HUES6 (cell line): ENCODE results near the gene KRTAP16-1.

Source experiments
- H3K27ac ChIP-seq: 2 replicates; pipeline ENCODE4 v1.7.0; 2013; ENCODE audit warnings: low read depth, mild to moderate bottlenecking, low read length, inconsistent platforms
- H3K27me3 ChIP-seq: 2 replicates; pipeline ENCODE4 v1.6.1; 2013; ENCODE audit warnings: low read length; ENCODE audit not compliant: control insufficient read depth, insufficient read depth
- H3K36me3 ChIP-seq: 2 replicates; pipeline ENCODE4 v1.6.1; 2013; ENCODE audit warnings: low read length; ENCODE audit not compliant: control insufficient read depth, insufficient read depth
- H3K4me1 ChIP-seq: 2 replicates; pipeline ENCODE4 v1.6.1; 2013; ENCODE audit warnings: low read length; ENCODE audit not compliant: control insufficient read depth, insufficient read depth
- H3K4me3 ChIP-seq: 2 replicates; pipeline ENCODE4 v1.5.1; 2013; ENCODE audit warnings: low read depth, low read length
- H3K9ac ChIP-seq: one replicate; pipeline ENCODE4 v1.6.1; 2013; ENCODE audit warnings: mild to moderate bottlenecking, low read length
- H3K9me3 ChIP-seq: 2 replicates; pipeline ENCODE4 v1.6.1; 2013; ENCODE audit warnings: low read depth, low read length; ENCODE audit not compliant: control insufficient read depth, insufficient read depth

The KRTAP16-1 gene

GRCh38 chr17:41318231-41318630 is 9.1 kb upstream of the KRTAP16-1 start:
- Histone ChIP-seq H3K27ac (no peak overlapping the region), H3K4me3 (no peak overlapping the region), H3K9ac (no peak overlapping the region), H3K36me3 (no peaks in the 10 kb centered on the region), H3K9me3 (peaks cover 7% of the 10 kb centered on the region; the same call in 1 of the 2 replicates), H3K27me3 (no peaks in the 10 kb centered on the region), H3K4me1 (no peaks in the 10 kb centered on the region)

GRCh38 chr17:41315814-41316445 is 6.8 kb upstream of the KRTAP16-1 start:
- no peak overlapping the region for H3K27ac ChIP-seq
- no peak overlapping the region for H3K9ac ChIP-seq
- H3K9me3 ChIP-seq, result peaks cover 7% of the 10 kb centered on the region; the same call in 1 of the 2 replicates
- H3K27me3 ChIP-seq, result no peaks in the 10 kb centered on the region
- no peaks in the 10 kb centered on the region for H3K36me3 ChIP-seq
- H3K4me3 ChIP-seq, result no peak overlapping the region
- no peaks in the 10 kb centered on the region for H3K4me1 ChIP-seq

- Histone ChIP-seq H3K4me1 (no peaks in the 10 kb centered on the region), H3K4me3 (no peak within 1 kb of the TSS), H3K9ac (no peak within 1 kb of the TSS), H3K27ac (no peak within 1 kb of the TSS), H3K27me3 (no peaks in the 10 kb centered on the region), H3K36me3 (no peaks in the 10 kb centered on the region), H3K9me3 (peaks cover 4% of the 10 kb centered on the region; the same call in 1 of the 2 replicates)
Measured at GRCh38 chr17:41315204-41315794, 6.2 kb upstream of the KRTAP16-1 start, which contains the start of gene KRTAP17-1. Gene KRTAP17-1, minus strand, starts transcription at chr17:41315710. Its CDS starts 60 bp downstream, at chr17:41315650.

GRCh38 chr17:41311111-41311510 is 2.0 kb upstream of the KRTAP16-1 start:
- Histone ChIP-seq H3K27me3 (peaks cover 3% of the 10 kb centered on the region; the same call in 1 of the 2 replicates), H3K9me3 (no peaks in the 10 kb centered on the region), H3K27ac (no peak overlapping the region), H3K4me1 (no peaks in the 10 kb centered on the region), H3K9ac (no peak overlapping the region), H3K36me3 (no peaks in the 10 kb centered on the region), H3K4me3 (no peak overlapping the region)

GRCh38 chr17:41308251-41308917 is 725 bp downstream of the KRTAP16-1 start:
- Histone ChIP-seq H3K9me3 (no peaks in the 10 kb centered on the region), H3K4me3 (no peak overlapping the region), H3K4me1 (no peaks in the 10 kb centered on the region), H3K27ac (no peak overlapping the region), H3K27me3 (peaks cover 3% of the 10 kb centered on the region; the same call in 1 of the 2 replicates), H3K36me3 (no peaks in the 10 kb centered on the region), H3K9ac (no peak overlapping the region)

- no peaks in the 10 kb centered on the region for H3K36me3 ChIP-seq
- H3K9me3 ChIP-seq, result no peaks in the 10 kb centered on the region
- peaks cover 3% of the 10 kb centered on the region; the same call in 1 of the 2 replicates for H3K27me3 ChIP-seq
- H3K4me3 ChIP-seq, result no peak overlapping the region
- H3K9ac ChIP-seq, result no peak overlapping the region
- no peaks in the 10 kb centered on the region for H3K4me1 ChIP-seq
- H3K27ac ChIP-seq, result no peak overlapping the region
Measured at GRCh38 chr17:41307647-41308046, 1.5 kb downstream of the KRTAP16-1 start.

GRCh38 chr17:41304091-41304490 is 5.0 kb downstream of the KRTAP16-1 start:
- Histone ChIP-seq H3K9me3 (no peaks in the 10 kb centered on the region), H3K27me3 (peaks cover 2% of the 10 kb centered on the region; the same call in 1 of the 2 replicates), H3K4me1 (no peaks in the 10 kb centered on the region), H3K27ac (no peak overlapping the region), H3K9ac (no peak overlapping the region), H3K4me3 (no peak overlapping the region), H3K36me3 (no peaks in the 10 kb centered on the region)

- Histone ChIP-seq H3K27me3 (no peaks in the 10 kb centered on the region), H3K4me1 (no peaks in the 10 kb centered on the region), H3K9me3 (no peaks in the 10 kb centered on the region), H3K9ac (no peak overlapping the region), H3K36me3 (no peaks in the 10 kb centered on the region), H3K4me3 (no peak overlapping the region), H3K27ac (no peak overlapping the region)
Measured at GRCh38 chr17:41302981-41303380, 6.1 kb downstream of the KRTAP16-1 start.

GRCh38 chr17:41301916-41302901 is 6.9 kb downstream of the KRTAP16-1 start, which contains the start of gene KRTAP29-1:
Gene KRTAP29-1, minus strand, starts transcription at chr17:41302851. Its CDS starts 0 bp downstream, at chr17:41302851.
- no peaks in the 10 kb centered on the region for H3K4me1 ChIP-seq
- H3K36me3 ChIP-seq, result no peaks in the 10 kb centered on the region
- no peaks in the 10 kb centered on the region for H3K9me3 ChIP-seq
- no peak within 1 kb of the TSS for H3K27ac ChIP-seq
- no peaks in the 10 kb centered on the region for H3K27me3 ChIP-seq
- H3K9ac ChIP-seq, result no peak within 1 kb of the TSS
- H3K4me3 ChIP-seq, result no peak within 1 kb of the TSS

GRCh38 chr17:41301204-41301790 is 7.8 kb downstream of the KRTAP16-1 start:
- H3K36me3 ChIP-seq, result no peaks in the 10 kb centered on the region
- no peaks in the 10 kb centered on the region for H3K4me1 ChIP-seq
- H3K9me3 ChIP-seq, result no peaks in the 10 kb centered on the region
- no peaks in the 10 kb centered on the region for H3K27me3 ChIP-seq
- no peak overlapping the region for H3K27ac ChIP-seq
- H3K9ac ChIP-seq, result no peak overlapping the region
- no peak overlapping the region for H3K4me3 ChIP-seq
